Neuronal stem cell (in vitro differentiated cells): Measurements from ENCODE around the gene PTP4A2. TPM values are rescaled to one million over a fixed set of nuclear protein-coding genes. Genes with fewer than 3 reads are reported as not detected.

Source experiments
- DNase-seq: peaks from one replicate; pipeline ENCODE4 v3.0.0-alpha.2; 2013; ENCODE audit warnings: low spot score
- H2AFZ ChIP-seq: one replicate; pipeline ENCODE4 v1.6.1; 2013; ENCODE audit warnings: mild to moderate bottlenecking, low read length, inconsistent platforms
- H2AK5ac ChIP-seq: 2 replicates; pipeline ENCODE4 v1.6.1; 2013; ENCODE audit warnings: low read depth, mild to moderate bottlenecking, inconsistent platforms, low read length, moderate library complexity, mixed read lengths
- H2BK120ac ChIP-seq: 2 replicates; pipeline ENCODE4 v1.6.1; 2013; ENCODE audit warnings: low read depth, mild to moderate bottlenecking, inconsistent platforms, low read length, moderate library complexity, mixed read lengths
- H2BK12ac ChIP-seq: one replicate; pipeline ENCODE4 v1.6.1; 2013; ENCODE audit warnings: low read length, inconsistent platforms
- H2BK15ac ChIP-seq: 2 replicates; pipeline ENCODE4 v1.6.1; 2013; ENCODE audit warnings: mild to moderate bottlenecking, low read length, inconsistent platforms, mixed read lengths
- H2BK5ac ChIP-seq: one replicate; pipeline ENCODE4 v1.6.1; 2013; ENCODE audit warnings: inconsistent platforms, mild to moderate bottlenecking, low read length, moderate library complexity
- H3K14ac ChIP-seq: one replicate; pipeline ENCODE4 v1.6.1; 2013; ENCODE audit warnings: low read length, inconsistent platforms
- H3K18ac ChIP-seq: 2 replicates; pipeline ENCODE4 v1.6.1; 2013; ENCODE audit warnings: low read length, inconsistent platforms
- H3K23ac ChIP-seq: 2 replicates; pipeline ENCODE4 v1.6.1; 2013; ENCODE audit warnings: low read depth, mild to moderate bottlenecking, mixed read lengths, low read length, inconsistent platforms; ENCODE audit not compliant: poor library complexity
- H3K27ac ChIP-seq: replicated peaks from 3 replicates; pipeline ENCODE4 v1.5.1; 2013; ENCODE audit warnings: low read length, inconsistent platforms
- H3K27me3 ChIP-seq, 3 experiments: 2 replicates each; pipeline ENCODE4 v1.6.1; 2013; ENCODE audit warnings: low read length in 3 of 3, mild to moderate bottlenecking in 2 of 3, inconsistent platforms in 1 of 3, low read depth in 1 of 3, mixed read lengths in 1 of 3, moderate library complexity in 1 of 3; ENCODE audit not compliant: control insufficient read depth in 3 of 3, insufficient read depth in 3 of 3
- H3K36me3 ChIP-seq, 2 donors: replicated peaks in 1 of 2; 2 replicates each; pipeline ENCODE4 v1.6.1; 2013; ENCODE audit warnings: low read length in 2 of 2; ENCODE audit not compliant: control insufficient read depth in 2 of 2, insufficient read depth in 2 of 2
- H3K4ac ChIP-seq: 2 replicates; pipeline ENCODE4 v1.6.1; 2013; ENCODE audit warnings: inconsistent platforms, mild to moderate bottlenecking, low read length, moderate library complexity
- H3K4me1 ChIP-seq, 2 donors: 1 replicate in 1 of 2; 2 replicates in 1 of 2; pipeline ENCODE4 v1.6.1; 2013; ENCODE audit warnings: low read length in 2 of 2, low read depth in 1 of 2; ENCODE audit not compliant: control insufficient read depth in 2 of 2, insufficient read depth in 1 of 2
- H3K4me2 ChIP-seq: one replicate; pipeline ENCODE4 v1.6.1; 2013; ENCODE audit warnings: mild to moderate bottlenecking, low read length, inconsistent platforms; ENCODE audit not compliant: insufficient read depth, poor library complexity, severe bottlenecking
- H3K4me3 ChIP-seq, 2 donors: 2 replicates each; pipeline ENCODE4 v1.5.1; 2013; ENCODE audit warnings: low read length in 2 of 2, mild to moderate bottlenecking in 2 of 2, inconsistent platforms in 1 of 2, moderate library complexity in 1 of 2
- H3K79me1 ChIP-seq: one replicate; pipeline ENCODE4 v1.6.1; 2013; ENCODE audit warnings: low read depth, mild to moderate bottlenecking, inconsistent platforms, low read length, moderate library complexity
- H3K9ac ChIP-seq: one replicate; pipeline ENCODE4 v1.6.1; 2013; ENCODE audit warnings: mild to moderate bottlenecking, low read depth, low read length, inconsistent platforms; ENCODE audit not compliant: poor library complexity
- H3K9me3 ChIP-seq, 2 donors: replicated peaks in 1 of 2; 2 replicates each; pipeline versions ENCODE3 to v1.6.1; 2013; ENCODE audit warnings: low read length in 2 of 2, mild to moderate bottlenecking in 2 of 2, inconsistent platforms in 1 of 2, low read depth in 1 of 2, mixed read lengths in 1 of 2, moderate library complexity in 1 of 2; ENCODE audit not compliant: control insufficient read depth in 2 of 2, insufficient read depth in 1 of 2
- H4K8ac ChIP-seq: one replicate; pipeline ENCODE4 v1.6.1; 2013; ENCODE audit warnings: low read depth, mild to moderate bottlenecking, inconsistent platforms, low read length, moderate library complexity
- H4K91ac ChIP-seq: one replicate; pipeline ENCODE4 v1.6.1; 2013; ENCODE audit warnings: low read length, low read depth, mild to moderate bottlenecking, inconsistent platforms; ENCODE audit not compliant: poor library complexity
- WGBS, 2 donors: extraction: QIAGEN DNeasy Blood & Tissue Kit; methylation state at CpG; one replicate each; pipeline ENCODE4 v1.1.7; 2013; ENCODE audit warnings: missing lambda C conversion rate in 2 of 2, mixed read lengths in 1 of 2; ENCODE audit not compliant: insufficient read length in 2 of 2, insufficient replicate concordance in 1 of 2; ENCODE audit errors: extremely low coverage in 2 of 2; 5-methylcytosine and 5-hydroxymethylcytosine counted together
- polyA plus RNA-seq, 2 experiments: library from polyadenylated mRNA; stranded (reverse); fragments of 200-250 nt; gene quantifications; one replicate each; pipeline ENCODE4 v1.2.3, GENCODE V29; 2013

PTP4A2 gene
- 306 TPM for polyA plus RNA-seq (2013, experiment 1 of 2)
- polyA plus RNA-seq (2013, experiment 2 of 2) = 334 TPM

DNA sequence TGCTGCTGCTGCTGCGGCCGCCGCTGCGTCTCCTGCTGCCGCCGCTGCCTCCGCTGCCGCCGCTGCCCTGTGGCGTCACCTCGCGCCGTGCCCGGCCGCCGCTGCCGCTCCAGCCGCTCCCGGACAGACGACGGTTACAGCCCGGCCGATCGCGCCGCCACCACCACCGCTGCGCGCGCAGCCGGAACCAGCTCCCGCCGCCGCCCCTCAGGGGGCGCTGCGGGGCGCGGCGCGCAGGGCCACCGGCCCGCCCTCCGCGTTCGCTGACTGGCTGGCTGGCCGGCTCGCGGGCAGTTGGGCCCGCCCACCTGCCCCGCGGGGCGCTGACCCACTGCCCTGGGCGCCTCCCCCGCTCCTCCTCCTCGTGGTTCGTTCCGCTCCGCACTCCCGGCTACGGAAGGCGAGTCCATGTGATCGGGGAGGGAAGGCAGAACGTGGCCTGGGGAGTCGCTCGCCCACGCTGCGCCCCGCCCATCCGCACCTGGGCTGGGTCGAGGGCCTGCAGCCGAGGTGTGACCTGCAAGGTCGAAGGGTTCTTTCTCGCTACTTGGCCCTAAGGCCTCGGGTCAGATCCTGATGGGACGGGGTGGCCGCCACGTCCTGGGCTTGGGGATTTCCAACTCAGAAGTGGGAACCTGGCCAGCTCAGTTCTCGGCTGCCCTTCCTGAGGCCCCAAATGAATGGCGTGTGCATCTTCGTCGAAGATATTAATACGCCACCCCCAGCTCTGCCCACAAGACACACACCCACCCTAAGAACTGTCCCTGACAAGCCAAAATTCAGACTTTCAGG is at the start of gene PTP4A2:
TSS of gene PTP4A2 (minus strand) at position 185 of the 792 bp plus-strand sequence. CDS start 19,303 bp downstream, outside the sequence.
- Histone ChIP-seq H2BK12ac (no peak within 1 kb of the TSS), H3K27me3 (no peaks in the 10 kb centered on the region), H2BK5ac (peak within 1 kb of the TSS; percentile 54), H3K4ac (no peak within 1 kb of the TSS), H3K9me3 (no peaks in the 10 kb centered on the region), H2AFZ (peak within 1 kb of the TSS; percentile 86), H3K4me3 (peak within 1 kb of the TSS; percentile 78 to 100), H3K36me3 (no peaks in the 10 kb centered on the region), H3K27ac (peak within 1 kb of the TSS; percentile 82), H3K9ac (peak within 1 kb of the TSS; percentile 100), H2BK120ac (no peak within 1 kb of the TSS), H2BK15ac (peak within 1 kb of the TSS; percentile 87), H3K23ac (peak within 1 kb of the TSS; percentile 100), H4K91ac (no peak within 1 kb of the TSS), H4K8ac (no peak within 1 kb of the TSS), H3K14ac (peak within 1 kb of the TSS; percentile 92), H3K4me2 (peak within 1 kb of the TSS; percentile 68), H3K4me1 (peaks cover 12 to 25% of the 10 kb centered on the region in 2 donors), H3K18ac (peak within 1 kb of the TSS; percentile 98), H3K79me1 (peaks cover 5% of the 10 kb centered on the region), H2AK5ac (peak within 1 kb of the TSS; percentile 97)
- no CpG with 5 or more reads among the region's 82 CpGs for WGBS, 2 donors
- DNase-seq = peak; percentile 93

DNA sequence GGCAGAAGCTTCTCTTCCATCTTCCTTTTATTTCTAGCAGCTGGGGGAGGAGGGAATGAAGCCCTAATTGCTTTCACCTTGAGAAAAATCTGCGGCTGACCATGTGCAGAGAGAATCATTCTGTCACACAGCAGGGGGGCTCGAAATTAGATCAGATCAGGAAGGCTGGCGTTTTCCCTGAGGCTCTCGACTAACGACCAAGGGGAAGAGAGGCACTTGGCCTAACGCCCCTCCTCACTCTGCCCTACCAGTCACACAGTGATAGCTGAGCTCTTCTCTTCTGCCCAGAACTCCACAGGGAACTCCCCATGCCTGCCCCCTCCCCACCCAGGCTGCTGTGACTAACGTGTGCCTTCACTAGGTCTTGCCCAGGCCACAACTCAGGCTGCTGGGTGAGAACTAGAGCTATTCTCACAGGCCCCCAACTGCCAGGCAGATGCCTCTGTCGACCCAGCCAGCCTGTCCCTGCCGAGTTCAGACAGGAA is 49.0 kb upstream of the PTP4A2 start:
- Histone ChIP-seq H3K36me3 (no peaks in the 10 kb centered on the region), H3K27me3 (peaks cover 0 to 15% (median 0%) of the 10 kb centered on the region in 3 experiments), H2BK12ac (no peak overlapping the region), H3K14ac (no peak overlapping the region), H4K8ac (no peak overlapping the region), H3K4me3 (no peak overlapping the region), H3K23ac (no peak overlapping the region), H3K9me3 (no peaks in the 10 kb centered on the region), H3K27ac (no peak overlapping the region), H2AFZ (peak overlapping the region; percentile 73), H2BK5ac (peak overlapping the region; percentile 21), H4K91ac (no peak overlapping the region), H3K9ac (peak overlapping the region; percentile 73), H2AK5ac (no peak overlapping the region), H2BK120ac (no peak overlapping the region), H3K4me2 (no peak overlapping the region), H3K4me1 (peaks cover 8 to 13% of the 10 kb centered on the region in 2 donors), H2BK15ac (no peak overlapping the region), H3K18ac (peak overlapping the region; percentile 32), H3K79me1 (no peaks in the 10 kb centered on the region), H3K4ac (no peak overlapping the region)
- no peak for DNase-seq
- WGBS, 2 donors = no CpG with 5 or more reads among the region's 9 CpGs

DNA sequence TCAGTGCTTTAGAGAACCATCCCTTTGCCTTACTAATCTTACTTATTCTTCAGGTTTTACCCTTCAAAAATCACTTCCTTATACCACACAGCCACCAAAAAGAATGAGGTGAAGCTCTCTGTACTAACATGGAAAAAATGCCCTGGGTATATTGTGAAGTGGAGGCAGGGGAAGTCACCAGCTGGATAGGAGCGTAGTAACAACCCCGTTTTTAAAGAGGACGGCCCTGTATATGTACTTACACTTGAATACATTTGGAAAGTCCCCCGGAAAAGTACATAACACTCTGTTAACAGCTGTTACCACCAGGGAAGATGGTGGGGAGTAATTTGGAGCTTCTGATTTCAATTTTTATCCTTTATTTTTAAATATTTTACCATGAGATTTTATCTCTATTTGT is 47.3 kb upstream of the PTP4A2 start:
- Histone ChIP-seq H3K23ac (no peak overlapping the region), H3K4ac (no peak overlapping the region), H4K91ac (no peak overlapping the region), H3K27ac (no peak overlapping the region), H2AFZ (peak overlapping the region; percentile 62), H3K4me1 (peaks cover 8 to 17% of the 10 kb centered on the region in 2 donors), H3K79me1 (no peaks in the 10 kb centered on the region), H3K18ac (no peak overlapping the region), H3K9me3 (no peaks in the 10 kb centered on the region), H3K36me3 (no peaks in the 10 kb centered on the region), H2BK5ac (no peak overlapping the region), H3K4me3 (no peak overlapping the region), H2BK15ac (no peak overlapping the region), H2BK120ac (no peak overlapping the region), H3K9ac (no peak overlapping the region), H3K14ac (no peak overlapping the region), H4K8ac (no peak overlapping the region), H3K27me3 (peaks cover 0 to 6% (median 0%) of the 10 kb centered on the region in 3 experiments), H3K4me2 (no peak overlapping the region), H2BK12ac (no peak overlapping the region), H2AK5ac (no peak overlapping the region)
- no CpG with 5 or more reads among the region's 4 CpGs for WGBS, 2 donors
- no peak for DNase-seq
